GM06990 (cell line): ENCODE data around the gene OPCML.

Source experiments
- DNase-seq: peaks from one replicate; pipeline ENCODE4 v3.0.0-alpha.2; 2011; ENCODE audit not compliant: insufficient read length; ENCODE audit errors: extremely low read depth
- H3K27me3 ChIP-seq: replicated peaks from 2 replicates; pipeline ENCODE4 v1.6.0; 2011; ENCODE audit warnings: low read length; ENCODE audit not compliant: control insufficient read depth, insufficient read depth
- H3K36me3 ChIP-seq: 2 replicates; pipeline ENCODE4 v1.5.1; 2011; ENCODE audit warnings: low read length; ENCODE audit not compliant: control insufficient read depth, insufficient read depth
- H3K4me3 ChIP-seq: replicated peaks from 2 replicates; pipeline ENCODE4 v1.5.1; 2011; ENCODE audit warnings: low read depth, mild to moderate bottlenecking, control low read depth, low read length
- TF ChIP-seq, protein P1 (sequence below): IDR thresholded peaks from 2 replicates; pipeline ENCODE4 v1.5.1; 2011; ENCODE audit warnings: low read length, control low read depth, mild to moderate bottlenecking, inconsistent platforms; ENCODE audit not compliant: insufficient read depth, poor library complexity, severe bottlenecking

Gene OPCML

DNA sequence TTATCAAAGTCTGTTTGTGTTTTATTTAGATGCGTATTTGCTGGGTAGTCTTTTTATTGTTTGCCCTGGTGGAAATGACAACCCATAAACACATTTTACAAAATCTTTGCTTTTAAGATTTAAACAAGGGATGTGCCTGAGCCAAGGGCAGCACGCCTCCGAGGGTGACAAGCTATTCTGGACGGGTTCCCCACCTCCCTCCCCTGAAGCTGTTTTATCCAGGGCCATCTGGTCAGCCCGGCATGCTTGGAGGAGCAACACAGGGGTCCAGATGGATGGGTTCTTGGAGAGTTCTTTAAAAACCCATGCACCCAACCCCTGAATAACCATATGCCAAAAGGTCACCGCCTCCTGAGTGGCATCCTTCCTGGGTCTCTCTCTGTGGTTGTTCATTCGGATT, 408.9 kb downstream of the OPCML start:
- TF ChIP-seq, protein P1, sequence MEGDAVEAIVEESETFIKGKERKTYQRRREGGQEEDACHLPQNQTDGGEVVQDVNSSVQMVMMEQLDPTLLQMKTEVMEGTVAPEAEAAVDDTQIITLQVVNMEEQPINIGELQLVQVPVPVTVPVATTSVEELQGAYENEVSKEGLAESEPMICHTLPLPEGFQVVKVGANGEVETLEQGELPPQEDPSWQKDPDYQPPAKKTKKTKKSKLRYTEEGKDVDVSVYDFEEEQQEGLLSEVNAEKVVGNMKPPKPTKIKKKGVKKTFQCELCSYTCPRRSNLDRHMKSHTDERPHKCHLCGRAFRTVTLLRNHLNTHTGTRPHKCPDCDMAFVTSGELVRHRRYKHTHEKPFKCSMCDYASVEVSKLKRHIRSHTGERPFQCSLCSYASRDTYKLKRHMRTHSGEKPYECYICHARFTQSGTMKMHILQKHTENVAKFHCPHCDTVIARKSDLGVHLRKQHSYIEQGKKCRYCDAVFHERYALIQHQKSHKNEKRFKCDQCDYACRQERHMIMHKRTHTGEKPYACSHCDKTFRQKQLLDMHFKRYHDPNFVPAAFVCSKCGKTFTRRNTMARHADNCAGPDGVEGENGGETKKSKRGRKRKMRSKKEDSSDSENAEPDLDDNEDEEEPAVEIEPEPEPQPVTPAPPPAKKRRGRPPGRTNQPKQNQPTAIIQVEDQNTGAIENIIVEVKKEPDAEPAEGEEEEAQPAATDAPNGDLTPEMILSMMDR, result no peak
- no peak for DNase-seq
- Histone ChIP-seq H3K36me3 (no peaks in the 10 kb centered on the region), H3K27me3 (no peaks in the 10 kb centered on the region; the same call in 1 of the 2 replicates), H3K4me3 (no peak overlapping the region)

DNA sequence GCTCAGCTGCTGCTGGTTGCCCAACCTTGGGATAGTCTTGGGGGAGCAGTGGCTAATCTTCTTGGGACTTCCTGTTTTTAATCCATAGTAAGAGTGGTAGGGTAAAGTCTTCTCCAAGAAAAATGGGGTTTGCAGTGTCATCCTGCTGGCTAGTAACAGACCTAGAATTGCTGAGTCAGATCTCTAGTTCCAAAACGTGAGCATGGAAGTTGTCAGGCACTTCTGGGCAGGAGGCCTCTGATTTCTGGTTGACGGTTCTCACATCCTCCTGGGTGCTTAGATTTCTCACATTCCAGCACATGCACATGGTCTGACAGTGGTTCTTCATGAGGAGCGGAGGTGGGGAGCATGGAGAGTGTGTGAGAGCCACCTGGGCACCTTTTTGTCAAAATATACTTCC, 410.0 kb downstream of the OPCML start:
- DNase-seq, result no peak
- no peaks in the 10 kb centered on the region for H3K36me3 ChIP-seq
- H3K4me3 ChIP-seq, result no peak overlapping the region
- no peaks in the 10 kb centered on the region for H3K27me3 ChIP-seq
- TF ChIP-seq, protein P1, result no peak

DNA sequence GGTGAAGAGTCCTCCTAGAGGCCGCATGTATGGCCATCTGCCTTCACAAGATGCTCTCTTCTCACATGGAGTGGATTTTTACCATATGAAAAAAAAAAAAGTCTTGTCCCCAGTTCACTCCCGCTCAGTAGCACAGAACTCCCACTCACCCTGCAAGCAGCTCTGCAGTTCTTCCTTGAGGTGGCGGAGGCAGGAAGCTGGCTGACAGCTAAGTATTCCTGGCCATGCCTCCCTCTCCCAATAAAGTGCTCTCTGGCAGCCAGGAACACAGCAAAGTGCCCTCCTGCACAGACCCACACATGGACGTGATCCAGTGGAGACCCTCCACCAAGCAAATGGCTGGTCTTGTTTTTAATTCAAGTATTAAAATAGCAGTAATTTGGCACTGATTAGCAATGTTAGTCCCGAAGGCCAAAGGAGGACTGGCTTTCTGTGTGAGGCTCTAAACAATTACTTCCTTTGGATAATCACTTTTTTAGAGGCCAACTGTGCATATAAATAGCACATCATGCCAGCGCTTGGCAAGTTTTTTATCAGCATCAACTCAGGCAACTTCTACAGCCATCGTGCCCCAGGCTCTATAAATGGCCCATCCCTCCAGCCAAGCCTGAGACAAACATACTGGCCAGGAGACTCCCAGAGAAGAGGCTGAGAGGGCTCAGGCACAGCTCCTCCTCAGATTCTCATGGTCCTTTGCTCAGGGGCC, 413.6 kb downstream of the OPCML start:
- TF ChIP-seq, protein P1, result no peak
- Histone ChIP-seq H3K27me3 (no peaks in the 10 kb centered on the region), H3K4me3 (no peak overlapping the region), H3K36me3 (no peaks in the 10 kb centered on the region)
- DNase-seq, result no peak

DNA sequence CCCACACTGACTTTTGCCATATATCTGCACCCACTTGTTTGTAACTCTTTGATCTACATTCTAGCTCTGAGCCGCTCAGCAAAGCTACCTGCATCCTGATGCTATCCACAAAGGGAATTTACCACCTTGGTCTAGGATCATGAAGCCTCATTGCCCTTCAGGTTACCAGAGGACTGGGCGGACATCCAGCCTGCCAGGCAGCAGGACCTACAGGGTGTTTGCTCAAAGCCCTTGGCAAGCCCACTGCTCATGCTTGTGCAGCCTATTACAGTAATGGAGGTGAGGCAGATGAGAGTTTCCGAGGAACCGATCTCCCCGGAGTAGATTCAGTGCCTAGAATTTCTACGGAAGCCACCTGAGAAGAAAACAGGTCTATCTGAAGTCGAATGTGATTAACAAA, 417.2 kb downstream of the OPCML start:
- no peak for DNase-seq
- Histone ChIP-seq H3K4me3 (no peak overlapping the region), H3K27me3 (no peaks in the 10 kb centered on the region), H3K36me3 (no peaks in the 10 kb centered on the region)
- TF ChIP-seq, protein P1, result no peak

DNA sequence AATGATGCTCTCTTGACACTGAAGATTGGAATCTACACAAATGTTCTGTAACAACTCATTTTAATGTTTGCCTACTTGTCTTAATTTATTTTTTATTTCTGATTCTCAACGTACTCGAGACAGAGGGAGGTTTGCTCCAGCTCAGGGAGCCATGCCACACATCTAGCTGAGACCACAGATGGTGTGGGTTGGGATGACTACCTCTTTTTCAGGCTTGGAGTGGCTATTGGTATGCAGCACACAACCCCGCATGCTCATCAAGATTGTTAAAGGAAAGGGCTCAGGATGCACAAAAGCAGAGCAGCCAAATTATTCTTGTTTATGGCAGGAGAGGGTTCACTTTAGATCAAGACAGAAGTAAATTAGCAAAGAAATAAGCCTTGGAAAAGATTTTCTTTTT, 424.5 kb downstream of the OPCML start:
- H3K36me3 ChIP-seq, result no peaks in the 10 kb centered on the region
- no peak overlapping the region for H3K4me3 ChIP-seq
- no peak for DNase-seq
- no peaks in the 10 kb centered on the region for H3K27me3 ChIP-seq
- TF ChIP-seq, protein P1, result no peak

GRCh38 chr11:133107136-133107535, 425.2 kb downstream of the OPCML start:
- Histone ChIP-seq H3K36me3 (no peaks in the 10 kb centered on the region), H3K4me3 (no peak overlapping the region), H3K27me3 (no peaks in the 10 kb centered on the region)

More at GRCh38 chr11:133107136-133107535, 425.2 kb downstream of the OPCML start:
- DNase-seq, result no peak
- TF ChIP-seq, protein P1, result no peak
